HG02642 (cell line): Measurements from ENCODE around the gene SLC35A1.
"Not testable (repeated sequence)": the region's sequence is repeated elsewhere in the genome, so short reads cannot be mapped to it uniquely, and the experiment has no call there.

Source experiments
- ATAC-seq: cut with Tn5 transposase; IDR thresholded peaks from one replicate; pipeline ENCODE4 v1.9.1; 2021; ENCODE audit warnings: mild to moderate bottlenecking; ENCODE audit not compliant: unreplicated experiment, poor library complexity

The SLC35A1 gene

DNA sequence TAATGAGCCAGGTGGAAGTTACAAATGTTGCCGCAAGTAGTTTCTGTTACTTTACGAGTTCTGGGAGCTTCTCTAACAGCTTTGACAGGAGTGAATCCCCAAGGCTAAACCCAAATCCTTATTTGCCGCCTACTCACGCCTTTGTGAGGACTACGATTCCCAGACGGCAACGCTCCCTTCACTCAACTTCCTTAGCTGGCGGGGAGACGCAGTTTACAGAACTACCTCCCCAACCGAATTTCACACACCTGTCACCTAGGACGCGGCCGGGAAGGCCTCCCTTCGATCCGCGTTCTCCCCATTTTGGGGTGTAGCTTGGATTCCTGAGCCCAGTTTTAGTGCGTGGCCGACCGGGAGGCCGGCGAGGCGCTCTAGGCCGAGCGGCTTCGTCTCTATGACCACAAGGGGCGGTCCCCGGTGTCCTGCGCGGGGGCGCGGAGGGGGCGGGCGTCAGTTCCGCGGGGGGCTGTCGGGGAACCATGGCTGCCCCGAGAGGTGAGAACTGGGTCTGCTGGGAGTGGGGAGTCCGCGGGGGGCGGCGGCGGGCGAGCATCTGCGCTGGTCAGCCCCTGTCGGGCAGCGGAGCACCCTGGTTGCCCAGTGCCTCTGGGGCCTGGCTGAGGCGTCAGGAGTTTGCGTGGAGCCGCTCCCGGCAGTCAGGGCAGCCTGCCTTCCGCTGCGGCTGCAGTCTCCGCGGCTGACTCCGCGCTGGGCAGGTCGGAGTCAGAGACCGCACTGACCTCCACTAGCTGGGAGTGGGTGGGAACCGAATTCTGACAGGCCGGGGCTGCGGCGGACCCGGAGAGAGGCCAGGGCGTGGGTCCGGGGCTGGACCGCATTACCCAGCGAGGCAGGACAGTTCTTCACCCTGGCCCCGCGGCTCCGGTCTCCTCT lies at the start of gene SLC35A1:
Gene SLC35A1, plus strand, starts transcription at position 450 of the 894 bp plus-strand sequence. Its CDS starts 30 bp downstream, at position 480.
- ATAC-seq: peak; percentile 97

DNA sequence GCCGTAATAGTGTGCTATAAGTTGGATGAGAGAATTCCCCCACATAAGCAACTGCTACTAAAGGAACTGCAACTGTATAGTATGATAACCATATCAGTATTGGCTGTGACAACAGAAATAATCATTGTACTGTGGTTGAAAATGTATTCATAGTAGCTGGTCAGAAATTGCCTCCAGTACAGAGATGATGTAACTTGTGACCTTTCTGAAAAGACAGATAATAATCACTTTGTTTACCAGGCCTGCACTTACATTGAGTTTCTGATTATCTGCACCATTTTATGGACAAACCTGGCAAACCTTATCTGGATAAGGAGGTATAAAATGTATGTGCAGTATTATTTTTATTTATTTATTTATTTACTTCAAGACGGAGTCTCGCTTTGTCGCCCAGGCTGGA lies 46.0 kb upstream of the SLC35A1 start:
- no peak for ATAC-seq

GRCh38 chr6:87430499-87430898 lies 42.3 kb upstream of the SLC35A1 start:
- ATAC-seq: no peak

GRCh38 chr6:87431263-87431662 lies 41.5 kb upstream of the SLC35A1 start:
- no peak for ATAC-seq

DNA sequence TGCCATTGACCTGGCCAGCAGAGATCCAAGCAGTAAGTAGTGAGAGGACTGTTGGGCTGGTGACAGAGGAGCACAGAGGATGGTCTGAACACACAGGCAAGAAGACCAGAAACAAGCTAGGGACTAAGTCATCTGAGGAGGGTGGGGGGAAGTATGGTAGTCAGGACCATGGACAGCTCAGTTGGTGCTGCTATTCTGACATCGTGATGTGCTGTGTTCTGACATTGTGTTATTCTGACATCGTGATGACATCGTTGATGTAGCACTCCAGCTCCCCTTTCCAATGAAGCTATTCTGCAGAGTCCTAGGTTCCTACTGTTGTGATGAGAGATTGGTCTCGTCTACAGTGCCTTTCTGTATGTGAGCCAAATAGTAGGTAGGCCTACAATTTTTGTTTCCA lies 36.3 kb upstream of the SLC35A1 start:
- peak; percentile 61 for ATAC-seq

- no peak for ATAC-seq
Observed at GRCh38 chr6:87441711-87442110, 31.1 kb upstream of the SLC35A1 start.

- ATAC-seq: no peak
Observed at GRCh38 chr6:87444362-87444761, 28.4 kb upstream of the SLC35A1 start.

DNA sequence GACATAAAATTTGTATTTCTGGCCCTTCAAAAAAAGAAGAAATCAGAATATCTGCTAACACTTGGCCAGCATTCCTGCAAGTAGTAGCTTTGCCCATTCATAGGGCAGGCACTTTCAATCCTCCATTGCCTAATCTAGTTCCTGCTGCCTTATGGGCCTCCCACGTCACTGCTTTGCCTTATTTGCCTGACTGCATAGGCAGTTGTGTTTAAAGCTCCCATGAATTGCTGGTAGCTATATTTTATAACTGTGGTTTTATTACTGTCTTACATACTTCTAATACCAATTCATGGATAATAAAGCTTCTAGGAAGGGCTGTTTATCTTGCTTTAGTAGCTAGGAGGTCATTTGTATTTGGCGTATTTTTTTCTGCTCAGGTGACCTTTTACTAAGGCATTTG lies 7.7 kb upstream of the SLC35A1 start:
- no peak for ATAC-seq

DNA sequence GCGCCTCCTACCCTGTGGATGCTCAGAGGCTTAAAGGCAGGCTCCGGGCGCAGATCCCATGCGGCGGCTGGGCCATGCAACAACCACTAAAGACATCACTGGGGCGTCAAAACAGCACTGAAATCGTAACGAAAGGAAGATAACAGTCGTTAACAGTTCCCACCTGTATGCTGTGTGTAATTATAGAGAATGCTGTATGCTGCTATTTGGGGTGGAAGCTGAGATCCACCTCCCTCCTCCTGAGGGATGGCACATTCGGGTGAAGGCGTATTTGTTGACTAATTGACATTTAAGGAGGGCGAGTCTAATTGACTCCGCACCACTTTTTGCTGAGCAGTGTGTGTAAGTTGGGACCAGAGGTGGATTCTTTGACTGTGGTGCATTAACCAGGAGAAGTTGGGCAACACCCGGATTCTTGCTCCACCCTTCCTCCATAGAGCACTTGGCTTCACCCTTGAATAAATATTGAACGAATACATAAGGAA lies 687 bp downstream of the SLC35A1 start:
- peak; percentile 77 for ATAC-seq

DNA sequence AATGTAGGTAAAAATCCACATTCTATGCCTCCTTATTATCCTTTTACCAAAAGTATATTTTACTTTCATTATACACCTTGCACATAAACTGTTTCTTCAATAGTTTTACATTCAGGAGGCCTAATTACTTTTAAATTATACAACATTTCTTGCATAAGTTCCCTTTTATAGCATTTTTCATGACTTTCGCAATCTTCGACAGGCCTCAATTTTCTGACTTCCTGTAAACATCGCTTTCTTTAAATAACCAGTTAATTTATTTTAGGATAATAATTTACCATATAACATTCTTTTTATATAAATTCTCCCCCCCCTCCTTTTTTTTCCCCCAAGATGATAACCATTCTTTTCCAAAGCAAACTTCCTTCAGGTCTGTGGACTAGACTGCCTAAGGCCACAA lies 9.2 kb downstream of the SLC35A1 start:
- ATAC-seq: no peak

GRCh38 chr6:87482366-87482765 lies 9.6 kb downstream of the SLC35A1 start:
- ATAC-seq: no peak

GRCh38 chr6:87483929-87484328 lies 11.2 kb downstream of the SLC35A1 start:
- ATAC-seq: no peak

DNA sequence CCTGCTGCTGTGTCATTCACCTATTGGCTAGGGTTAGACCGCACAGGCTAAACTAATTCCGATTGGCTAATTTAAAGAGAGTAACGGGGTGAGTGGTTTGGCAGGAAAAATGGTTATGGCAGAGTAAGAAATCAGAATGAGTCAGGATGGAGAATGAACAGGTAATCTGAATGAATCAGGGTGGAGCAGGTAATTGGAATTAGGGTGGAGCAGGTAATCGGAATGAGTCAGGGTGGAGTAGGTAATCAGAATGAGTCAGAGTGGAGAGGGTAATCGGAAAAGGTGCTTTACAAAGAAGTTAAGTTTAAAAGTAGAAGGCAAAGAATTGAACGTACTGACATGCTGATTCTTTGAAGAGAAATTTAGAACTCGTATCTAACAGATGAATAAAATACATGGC lies 11.7 kb downstream of the SLC35A1 start:
- no peak for ATAC-seq

DNA sequence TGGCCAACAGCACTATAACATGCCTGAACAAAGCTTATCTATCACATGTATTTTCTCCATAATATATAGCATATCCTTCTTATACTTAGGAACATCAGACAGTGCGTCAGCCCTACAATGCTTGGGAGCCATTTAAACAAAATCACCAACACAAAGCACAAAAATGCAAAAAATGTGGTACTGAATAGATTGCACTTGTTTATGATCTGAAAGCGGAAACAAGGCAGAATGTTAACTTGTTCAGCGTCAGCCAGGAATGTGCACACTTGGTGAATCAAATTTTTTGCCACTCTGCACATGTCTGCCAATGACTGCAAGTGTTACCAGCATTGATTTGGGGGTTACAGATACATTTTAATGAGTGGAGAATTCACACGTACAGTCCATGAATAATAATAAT lies 14.8 kb downstream of the SLC35A1 start:
- no peak for ATAC-seq

DNA sequence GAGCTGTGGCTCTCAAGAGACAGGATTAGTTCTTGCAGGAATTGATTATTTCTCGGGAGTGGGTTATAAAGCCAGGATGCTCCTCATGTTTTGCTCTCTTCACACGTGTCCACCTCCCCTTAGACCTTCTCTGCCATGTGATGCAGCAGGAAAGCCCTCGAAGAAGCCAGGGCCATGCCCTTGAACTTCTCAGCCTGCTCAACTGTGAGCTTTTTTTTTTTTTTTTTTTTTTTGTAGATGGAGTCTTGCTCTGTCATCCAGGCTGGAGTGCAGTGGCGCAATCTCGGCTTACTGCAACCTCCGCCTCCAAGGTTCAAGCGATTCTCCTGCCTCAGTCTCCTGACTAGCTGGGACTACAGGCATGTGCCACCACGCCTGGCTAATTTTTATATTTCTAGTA lies 16.6 kb downstream of the SLC35A1 start:
- ATAC-seq: not testable (repeated sequence)

DNA sequence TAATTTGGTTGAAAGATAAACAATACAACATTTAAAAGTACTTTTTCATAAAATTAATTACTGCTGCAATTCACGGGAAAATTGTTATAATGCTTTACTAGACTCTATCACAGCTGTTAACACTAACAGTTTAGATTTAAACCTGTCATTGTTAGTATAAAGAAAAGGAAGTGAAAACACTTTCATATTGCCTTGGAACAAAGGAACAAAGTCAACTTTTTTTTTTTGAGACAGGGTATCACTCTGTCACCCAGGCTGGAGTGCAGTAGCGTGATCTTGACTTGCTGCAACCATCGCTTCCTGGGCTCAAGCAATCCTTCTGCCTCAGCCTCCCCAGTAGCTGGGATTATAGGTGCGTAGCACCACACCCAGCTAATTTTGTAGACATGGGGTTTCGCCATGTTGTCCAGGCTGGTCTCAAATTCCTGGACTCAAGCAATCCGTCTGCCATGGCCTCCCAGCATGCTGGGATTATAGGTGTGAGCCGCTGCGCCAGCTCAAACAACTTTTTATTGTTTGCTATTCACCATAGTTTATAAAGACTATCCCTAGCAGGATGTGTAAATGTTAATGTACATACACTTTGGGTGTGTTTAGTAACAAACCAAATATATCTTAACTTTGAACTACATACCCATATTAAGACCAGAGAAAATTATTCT lies 22.1 kb downstream of the SLC35A1 start:
- ATAC-seq: peak; percentile 85

DNA sequence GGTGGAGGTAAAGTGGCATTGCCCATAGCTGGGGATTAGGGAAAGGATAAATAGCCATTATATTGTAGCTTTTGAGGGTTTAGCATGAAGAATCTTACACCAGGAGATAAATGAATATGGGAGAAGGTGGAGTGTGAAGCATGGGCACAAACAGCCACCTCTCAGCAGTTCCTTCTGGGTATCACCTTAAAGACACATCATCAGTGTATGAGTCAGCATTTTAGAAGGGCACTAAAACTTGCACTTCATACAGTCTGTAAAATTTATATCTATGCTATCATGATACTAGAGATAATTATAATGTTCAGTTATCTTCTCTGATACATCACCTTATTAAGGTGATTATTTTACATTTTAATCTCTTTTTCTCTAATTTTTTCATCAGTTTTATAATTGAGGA lies 25.3 kb downstream of the SLC35A1 start:
- ATAC-seq: no peak

DNA sequence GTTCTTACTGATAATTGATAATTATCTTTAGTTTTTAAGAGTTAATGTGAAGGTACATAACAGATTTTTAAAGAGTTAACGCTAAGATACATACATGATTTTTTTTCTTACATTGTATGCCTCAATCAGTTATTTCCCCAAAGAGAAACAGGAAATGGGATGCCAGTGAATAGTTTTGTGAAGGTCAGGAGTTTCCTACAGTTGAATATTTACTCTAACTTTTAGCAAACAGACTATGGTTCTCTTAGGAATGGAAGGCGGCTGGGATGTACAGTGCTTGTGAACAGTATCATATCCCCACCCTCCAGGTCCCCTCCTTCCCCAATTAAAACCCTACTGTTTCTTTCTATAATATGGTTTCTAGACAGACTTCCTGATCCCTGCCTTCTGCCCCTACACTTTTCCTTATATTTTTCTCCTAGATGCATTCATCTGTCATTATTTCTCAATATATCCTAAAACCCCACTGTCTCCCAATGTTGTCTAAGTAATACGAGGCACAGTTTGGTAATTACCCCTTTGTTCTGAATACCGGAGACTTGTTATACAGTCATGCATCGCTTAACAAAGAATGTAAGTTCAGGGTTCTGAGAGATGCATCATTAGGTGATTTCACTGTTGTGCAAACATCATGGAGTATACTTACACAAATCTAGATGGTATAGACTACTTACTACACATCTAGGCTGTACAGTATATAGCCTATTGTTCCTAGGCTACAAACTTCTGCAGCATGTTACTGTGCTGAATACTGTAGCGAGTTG lies 29.2 kb downstream of the SLC35A1 start:
- ATAC-seq: no peak

- no peak for ATAC-seq
Observed at GRCh38 chr6:87504441-87504840, 31.7 kb downstream of the SLC35A1 start.

- ATAC-seq: no peak
Observed at GRCh38 chr6:87514831-87515230, 42.1 kb downstream of the SLC35A1 start.

DNA sequence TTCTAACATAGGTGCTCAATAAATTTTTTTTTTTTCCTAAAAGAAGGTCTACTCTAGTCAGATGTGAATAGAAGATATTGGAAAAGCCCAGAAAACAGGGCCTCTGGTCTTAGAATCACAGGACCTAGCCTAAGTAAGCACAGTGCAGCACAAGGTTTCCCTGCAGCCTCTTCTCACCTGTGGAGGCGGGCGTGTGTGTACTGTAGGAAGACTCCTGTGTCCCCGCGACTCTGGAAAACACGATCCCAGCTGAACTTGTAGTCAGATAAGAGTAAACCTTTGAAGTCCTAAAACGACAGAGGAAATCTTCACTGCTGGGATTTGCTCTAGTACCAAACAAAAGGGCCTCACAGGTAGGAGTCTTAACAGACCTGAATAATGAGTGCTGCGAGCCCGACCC lies 45.7 kb downstream of the SLC35A1 start:
- ATAC-seq: no peak
